UCSD-AML1 (cell line): ENCODE measurements around the gene DDO.

Experiments
- DNase-seq: peaks from one replicate; lab custom pipeline; 2025; ENCODE audit not compliant: unreplicated experiment; lab: John Stamatoyannopoulos, UW

Gene DDO

DNA sequence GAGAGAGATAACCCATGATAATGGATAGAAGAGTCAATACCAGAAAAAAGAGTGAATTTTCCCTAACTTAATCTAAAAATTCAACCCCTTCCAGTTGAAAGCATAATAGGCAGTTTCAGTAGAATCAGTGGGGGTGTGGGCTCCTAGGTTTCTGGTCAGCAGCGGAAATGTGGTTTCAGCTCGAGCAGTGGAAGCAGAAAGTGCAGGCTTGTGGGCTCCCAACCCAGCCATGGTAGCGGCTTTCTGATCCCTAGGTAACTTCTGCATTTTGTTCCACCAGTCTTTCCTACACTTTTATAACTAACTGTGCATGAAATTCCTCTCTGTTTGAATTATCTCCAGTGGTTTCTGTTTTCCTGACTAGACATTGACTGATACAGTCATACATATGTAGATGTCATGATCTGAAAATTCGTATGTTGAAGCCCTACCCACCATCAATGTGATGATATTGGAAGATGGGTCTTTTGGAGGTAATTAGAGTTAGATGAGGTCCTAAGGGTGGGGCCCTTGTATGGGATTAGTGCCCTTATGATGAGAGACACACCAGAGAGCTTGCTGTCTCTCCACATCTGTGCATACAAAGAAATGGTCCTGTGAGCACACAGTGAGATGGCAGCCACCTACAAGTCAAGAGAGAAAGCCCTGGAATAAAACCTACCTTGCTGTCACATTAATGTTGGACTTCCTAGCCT, 6.5 kb upstream of the DDO start:
- peak; percentile 83 for DNase-seq

- no peak for DNase-seq
Measured at GRCh38 chr6:110419028-110419739, 3.8 kb upstream of the DDO start.

DNA sequence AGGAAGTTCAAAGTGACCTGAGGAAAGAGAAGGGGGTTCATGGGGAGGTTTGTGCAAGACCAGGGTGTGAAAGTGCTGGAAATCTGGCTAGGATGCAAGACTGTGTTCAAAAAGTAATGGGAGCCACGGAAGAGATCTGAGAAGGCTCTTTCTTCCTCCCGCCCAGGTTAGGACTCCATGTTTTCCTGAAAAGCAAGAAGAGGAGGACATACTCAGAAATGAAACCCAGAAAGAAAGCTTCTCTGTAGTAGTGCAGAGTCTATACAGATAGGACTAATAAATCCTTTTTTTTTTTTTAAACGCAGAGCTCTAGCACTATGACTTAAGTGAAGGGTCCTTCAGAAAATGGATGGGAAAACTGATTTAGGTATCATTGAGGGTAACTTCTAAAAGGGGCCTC, 3.2 kb upstream of the DDO start:
- DNase-seq = no peak

DNA sequence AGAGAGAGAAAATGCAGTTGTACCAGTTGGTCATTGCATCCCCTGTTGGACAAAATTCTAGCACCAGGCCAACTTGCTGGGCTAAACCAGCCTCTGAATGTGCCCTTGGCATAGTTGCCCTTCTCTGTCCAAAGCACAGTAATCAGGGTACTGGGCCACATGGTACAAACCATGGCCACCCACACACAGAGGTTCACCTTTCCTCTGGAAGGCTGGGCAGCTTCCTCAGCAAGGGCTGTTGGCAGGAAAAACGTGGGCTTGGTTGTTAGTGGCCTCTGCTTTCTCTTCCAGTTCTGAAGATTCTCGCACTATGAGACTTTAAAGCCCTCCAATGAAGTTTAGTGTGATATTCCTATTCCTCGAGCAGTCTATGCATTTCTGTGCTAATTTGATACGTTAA, 706 bp downstream of the DDO start:
- no peak for DNase-seq

DNA sequence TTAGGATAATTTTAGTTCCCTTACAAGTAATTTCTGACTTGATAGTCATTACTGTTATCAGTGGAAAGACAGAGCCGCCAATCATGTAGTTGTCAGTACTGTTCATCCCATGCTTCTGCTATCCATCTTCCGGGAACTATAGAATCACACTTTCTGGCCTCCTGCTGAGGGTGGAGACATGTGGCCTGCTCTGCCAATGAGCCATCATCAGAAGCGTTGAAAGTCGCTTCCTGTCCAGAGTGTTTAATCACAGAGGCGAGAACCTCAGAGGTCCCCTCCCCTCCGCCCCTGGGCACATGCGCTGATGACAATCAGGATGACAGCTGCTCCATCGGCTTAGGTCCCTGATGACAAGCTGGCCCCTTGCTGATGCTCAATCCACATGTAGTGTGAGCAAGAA, 3.0 kb downstream of the DDO start:
- DNase-seq = no peak

- DNase-seq = no peak
Measured at GRCh38 chr6:110410511-110410910, 4.9 kb downstream of the DDO start.

DNA sequence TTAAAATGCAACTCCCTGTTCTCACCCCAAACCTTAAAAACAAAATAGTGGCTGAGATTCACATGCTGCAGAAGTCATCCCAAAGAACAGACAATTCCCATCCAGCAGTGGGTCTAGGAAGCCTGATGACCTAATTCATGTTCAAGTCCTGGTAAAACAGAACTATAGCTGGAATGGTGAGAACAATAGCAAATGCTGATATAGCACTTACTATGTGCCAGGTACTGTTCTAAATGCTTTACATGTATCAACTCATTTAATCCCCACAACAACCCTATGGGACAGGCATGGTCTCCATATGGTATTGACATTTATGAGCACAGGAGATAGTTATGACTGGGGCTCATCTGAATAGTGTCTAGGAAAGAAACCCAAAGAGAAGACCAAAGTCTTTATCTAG, 5.6 kb downstream of the DDO start:
- DNase-seq = no peak

DNA sequence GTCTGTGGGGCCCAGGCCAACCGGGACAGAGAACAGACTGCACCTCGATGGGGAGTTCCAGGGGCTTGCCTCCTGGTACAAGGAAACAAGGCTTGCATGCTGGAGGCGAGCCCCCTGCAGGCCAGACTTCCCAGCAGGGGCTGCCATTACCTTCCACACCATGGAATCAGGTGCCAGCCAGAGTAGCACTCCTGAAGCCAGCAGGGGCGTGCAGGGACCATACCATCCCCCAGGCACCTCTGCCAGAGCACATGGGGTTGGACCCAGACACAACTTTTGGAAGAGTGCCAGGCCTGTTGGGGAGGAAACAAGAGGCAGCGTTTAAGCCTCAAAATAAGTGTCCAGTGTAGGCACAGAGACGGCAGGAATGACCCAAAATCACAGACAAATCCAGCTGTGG, 6.5 kb downstream of the DDO start:
- no peak for DNase-seq

GRCh38 chr6:110404607-110405006, 10.8 kb downstream of the DDO start:
- DNase-seq = no peak

GRCh38 chr6:110401585-110402176, 13.7 kb downstream of the DDO start:
- DNase-seq = no peak

DNA sequence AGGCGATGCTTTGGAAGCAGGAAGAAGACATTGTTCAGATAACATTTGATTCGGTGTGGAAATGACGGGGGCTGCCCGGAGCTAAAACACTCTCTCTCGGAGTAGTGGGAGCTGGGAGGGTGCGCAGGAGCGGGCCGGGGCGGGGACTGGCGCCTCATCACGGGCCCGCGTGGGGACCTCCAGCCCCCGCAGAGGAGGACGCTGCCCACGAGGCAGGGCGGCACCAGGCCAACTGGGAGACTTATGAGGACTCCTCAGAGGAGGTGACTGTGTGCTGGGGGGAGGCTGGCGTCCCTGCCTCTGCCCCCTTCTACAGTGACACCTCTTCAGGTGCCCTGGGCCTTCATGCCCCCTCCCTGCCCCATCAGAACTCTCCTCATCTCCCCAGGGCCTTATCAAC, 15.2 kb downstream of the DDO start:
- DNase-seq = no peak

DNA sequence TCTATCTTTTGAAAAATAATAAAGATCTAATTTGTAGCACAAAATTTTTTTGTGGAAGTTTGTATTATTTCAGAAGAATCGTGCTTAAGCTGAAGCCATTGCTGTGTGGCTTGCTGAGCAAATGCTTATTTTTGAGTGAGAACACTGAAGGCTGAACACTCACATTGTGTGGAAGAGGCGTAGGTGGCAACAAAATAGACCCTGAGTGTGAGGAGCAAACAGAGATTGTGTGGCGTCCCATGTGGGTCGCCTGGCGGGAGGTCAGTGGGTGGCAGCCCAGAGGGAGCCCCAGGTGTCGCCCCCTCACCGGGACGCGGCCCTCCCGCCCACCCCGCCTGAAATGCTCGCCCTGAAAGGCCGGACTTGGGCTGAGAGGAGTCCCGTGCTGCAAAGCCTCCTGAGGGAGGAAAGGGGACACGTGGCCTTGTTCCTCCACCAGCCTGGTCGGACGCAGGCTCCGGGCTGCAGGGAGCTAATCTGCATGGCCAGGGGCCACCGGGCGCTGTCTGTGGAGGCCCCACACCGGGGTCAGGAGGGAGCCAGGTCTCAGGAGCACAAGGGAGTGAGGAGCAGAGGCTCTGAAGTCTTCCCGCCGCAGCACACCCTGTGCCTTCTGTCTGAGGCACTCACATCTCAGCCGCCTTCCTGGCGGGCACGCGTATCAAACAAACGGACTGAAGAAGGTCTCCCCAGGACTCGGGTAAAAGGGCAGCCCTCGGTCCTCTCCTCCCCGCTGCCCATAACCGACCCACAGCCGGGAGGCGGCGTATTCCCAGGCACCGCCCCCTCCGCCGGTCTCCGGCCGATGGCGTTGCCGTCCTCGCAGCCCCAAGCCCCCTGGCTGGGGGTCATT, 15.9 kb downstream of the DDO start:
- DNase-seq = no peak

DNA sequence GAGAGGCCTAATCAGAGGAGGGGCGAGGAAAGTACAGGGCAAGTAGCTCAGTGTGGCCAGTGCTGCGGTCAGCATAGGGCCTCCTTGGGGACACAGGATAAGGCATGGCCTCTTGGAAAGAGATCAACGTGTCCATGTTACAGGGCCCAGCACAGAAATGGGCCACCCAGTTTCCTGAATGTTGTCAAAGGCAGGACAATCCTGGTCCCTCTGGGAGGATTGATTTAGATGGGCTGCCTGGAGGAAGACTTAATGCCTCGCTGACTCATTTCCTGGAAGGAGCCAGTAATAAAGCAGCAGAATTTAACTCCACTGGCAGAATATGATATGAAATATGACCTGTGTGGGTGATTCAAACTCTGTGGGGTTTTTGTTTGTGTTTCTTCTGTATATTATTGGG, 16.6 kb downstream of the DDO start:
- no peak for DNase-seq

GRCh38 chr6:110395221-110395620, 20.2 kb downstream of the DDO start:
- DNase-seq = no peak

DNA sequence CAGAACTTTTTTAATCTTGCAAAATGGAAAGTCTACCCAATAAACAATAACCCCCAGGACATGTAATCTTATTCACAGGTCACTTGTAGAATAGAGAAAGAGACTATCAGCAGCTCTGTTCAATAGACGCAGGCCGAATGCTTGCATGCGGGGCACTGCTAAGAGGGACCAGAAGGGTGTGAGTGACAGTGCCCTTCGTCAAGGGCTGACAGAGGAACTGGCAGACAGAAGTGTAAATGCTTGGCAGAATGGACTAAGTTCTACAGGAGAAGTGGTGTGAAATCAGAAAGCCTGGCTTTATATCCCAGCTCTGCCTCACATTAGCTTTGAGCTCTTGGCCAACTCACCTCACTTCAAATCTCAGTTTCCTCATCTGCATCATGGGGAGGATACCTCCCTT, 21.0 kb downstream of the DDO start:
- no peak for DNase-seq

- DNase-seq = no peak
Measured at GRCh38 chr6:110392727-110393126, 22.6 kb downstream of the DDO start.

GRCh38 chr6:110390404-110390803, 25.0 kb downstream of the DDO start:
- no peak for DNase-seq

GRCh38 chr6:110389689-110390382, 25.5 kb downstream of the DDO start:
- DNase-seq = peak; percentile 51

- no peak for DNase-seq
Measured at GRCh38 chr6:110387986-110388385, 27.4 kb downstream of the DDO start.

DNA sequence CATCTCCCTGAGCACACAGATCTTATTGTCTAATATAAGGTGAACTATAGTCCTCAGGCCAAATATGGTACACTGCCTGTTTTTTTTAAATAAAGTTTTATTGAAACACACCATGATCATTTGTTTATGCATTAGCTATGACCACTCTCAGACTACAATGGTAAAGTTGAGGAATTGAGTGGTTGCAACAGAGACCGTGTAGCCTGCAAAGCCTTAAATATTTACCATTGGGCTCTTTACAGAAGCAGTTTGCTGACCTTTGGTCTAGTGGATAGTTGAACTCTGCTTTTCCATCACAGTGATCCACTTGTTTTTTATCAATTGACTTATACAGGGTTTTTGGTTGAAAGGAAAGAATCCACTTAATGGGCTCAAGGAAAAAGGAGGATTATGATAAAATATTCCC, 29.9 kb downstream of the DDO start:
- DNase-seq = no peak

DNA sequence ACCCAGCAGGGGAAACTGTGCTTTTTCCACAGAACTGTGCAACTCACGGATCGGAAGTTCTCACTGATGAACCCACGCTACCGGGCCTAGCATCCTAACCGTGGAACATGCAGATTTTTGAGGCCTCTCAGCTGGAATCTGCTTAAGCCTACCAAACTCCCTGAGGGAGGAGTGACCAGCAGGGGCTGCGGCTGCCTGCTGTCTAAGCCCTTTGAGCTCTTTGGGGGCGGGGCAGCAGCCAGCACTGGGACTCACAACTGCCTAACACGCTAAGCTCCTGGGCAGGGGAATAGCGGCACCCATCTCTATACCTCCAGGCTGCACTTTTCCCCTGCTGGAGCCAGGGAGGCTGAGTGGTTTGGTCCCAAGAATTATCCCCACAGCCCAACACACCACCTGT, 36.8 kb downstream of the DDO start:
- DNase-seq = no peak
